Colon (tissue), 2 donors: Measurements from ENCODE around the gene ERFE.
"Not testable (repeated sequence)": the region's sequence is repeated elsewhere in the genome, so short reads cannot be mapped to it uniquely, and the experiment has no call there.

Experiments
- FAIRE-seq: peaks from 2 replicates; lab custom pipeline; 2012; peaks lifted over from hg19 to GRCh38; lab: Jason Lieb, UNC
- donor health status: control.
- donor health status: control.

The ERFE gene

DNA sequence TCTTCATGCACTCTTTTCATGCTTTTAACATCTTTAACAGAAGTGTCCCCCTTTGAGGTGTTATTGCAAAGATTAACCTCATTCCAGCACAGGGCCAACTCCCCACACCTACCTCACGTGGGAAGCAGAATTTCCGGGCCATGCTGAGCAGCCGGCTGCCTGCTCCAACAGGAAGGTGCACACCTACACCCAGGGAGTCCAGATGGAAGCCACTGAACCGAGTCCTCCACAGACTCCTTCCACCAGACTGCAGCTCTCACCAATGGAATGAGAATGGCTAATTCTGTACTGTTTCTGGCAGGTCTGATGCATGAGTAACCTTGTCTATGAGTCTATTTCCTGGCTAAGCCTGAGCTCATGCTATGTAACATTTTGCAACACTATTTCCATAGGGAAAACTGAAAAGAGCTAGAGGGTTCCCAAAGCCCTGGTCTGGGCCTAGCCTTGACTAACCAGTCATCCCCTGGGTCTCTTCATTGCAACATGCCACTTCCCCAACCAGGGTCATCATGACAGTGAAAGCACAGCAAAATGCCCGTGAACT lies 11.0 kb downstream of the ERFE start:
- no peak for FAIRE-seq

DNA sequence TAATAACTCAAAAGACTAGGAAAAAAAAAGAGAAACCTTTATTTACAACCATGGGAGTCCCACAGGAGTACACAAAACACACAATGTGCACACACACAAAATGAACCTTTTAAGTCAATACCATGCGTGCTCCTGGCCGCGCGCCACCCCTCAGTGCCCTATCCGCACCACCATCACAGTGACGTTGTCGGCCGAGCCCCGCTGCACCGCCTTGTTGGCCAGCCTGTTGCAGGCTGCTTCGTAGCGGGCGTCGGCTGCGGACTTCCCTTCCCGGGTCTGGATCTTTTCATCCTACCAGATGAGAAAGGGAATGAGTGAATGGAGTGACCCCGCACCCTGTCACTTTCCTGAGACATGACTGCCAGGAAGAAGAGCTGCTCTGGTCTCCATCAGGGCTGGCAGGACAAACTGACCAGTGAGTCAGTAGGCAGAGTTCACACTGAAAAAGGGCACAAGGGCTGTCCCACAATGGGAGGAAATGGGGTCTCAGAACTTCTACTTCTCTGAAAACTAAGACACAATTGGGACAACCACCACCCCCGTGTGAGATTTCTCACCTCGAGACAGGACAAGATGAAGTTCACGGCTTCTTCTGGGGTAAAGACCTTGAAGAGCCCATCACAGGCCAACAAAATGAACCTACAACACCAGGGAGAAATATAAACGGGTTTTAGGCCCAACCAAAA lies 11.8 kb downstream of the ERFE start:
- FAIRE-seq: no peak

DNA sequence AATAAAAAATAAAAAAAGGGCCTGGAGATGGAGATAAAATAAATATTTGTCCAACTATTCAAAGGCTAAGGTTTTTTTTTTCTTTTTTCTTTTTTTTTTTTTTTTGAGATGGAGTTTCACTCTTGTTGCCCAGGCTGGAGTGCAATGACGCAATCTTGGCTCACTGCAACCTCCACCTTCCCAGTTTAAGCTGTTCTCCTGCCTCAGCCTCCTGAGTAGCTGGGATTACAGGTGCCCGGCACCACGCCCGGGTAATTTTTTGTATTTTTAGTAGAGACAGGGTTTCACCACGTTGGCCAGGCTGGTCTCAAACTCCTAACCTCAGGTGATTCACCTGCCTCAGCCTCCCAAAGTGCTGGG lies 12.3 kb downstream of the ERFE start:
- FAIRE-seq: not testable (repeated sequence)

DNA sequence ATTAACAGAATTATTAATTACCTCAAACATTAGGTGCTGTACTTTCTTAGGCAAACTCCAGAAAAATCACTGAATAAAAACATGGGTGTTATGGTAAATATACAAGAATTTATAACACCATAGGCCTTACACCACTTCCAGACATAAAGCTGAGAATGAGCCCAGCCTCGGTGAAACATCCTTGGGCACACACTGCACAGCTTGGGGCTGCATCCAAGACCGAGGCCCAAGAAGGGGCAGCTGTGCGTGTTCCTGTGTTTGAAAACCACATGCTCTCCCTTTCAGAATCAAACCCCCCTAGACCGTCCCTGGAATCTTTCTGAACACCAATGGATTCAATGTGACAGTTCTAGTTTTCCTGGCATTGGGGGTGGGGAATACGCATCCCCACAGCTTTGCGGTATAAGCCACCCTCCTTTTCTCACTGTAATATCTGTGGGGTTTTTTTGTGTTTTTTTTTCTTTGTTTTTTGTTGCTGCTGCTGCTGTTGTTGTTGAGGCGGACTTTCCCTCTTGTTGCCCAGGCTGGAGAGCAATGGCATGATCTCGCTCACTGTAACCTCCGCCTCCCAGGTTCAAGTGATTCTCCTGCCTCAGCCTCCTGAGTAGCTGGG lies 12.9 kb downstream of the ERFE start:
- FAIRE-seq: no peak

GRCh38 chr2:238172439-238172838 lies 13.7 kb downstream of the ERFE start:
- FAIRE-seq: no peak

- FAIRE-seq: no peak
Observed at GRCh38 chr2:238173692-238174091, 14.9 kb downstream of the ERFE start.

DNA sequence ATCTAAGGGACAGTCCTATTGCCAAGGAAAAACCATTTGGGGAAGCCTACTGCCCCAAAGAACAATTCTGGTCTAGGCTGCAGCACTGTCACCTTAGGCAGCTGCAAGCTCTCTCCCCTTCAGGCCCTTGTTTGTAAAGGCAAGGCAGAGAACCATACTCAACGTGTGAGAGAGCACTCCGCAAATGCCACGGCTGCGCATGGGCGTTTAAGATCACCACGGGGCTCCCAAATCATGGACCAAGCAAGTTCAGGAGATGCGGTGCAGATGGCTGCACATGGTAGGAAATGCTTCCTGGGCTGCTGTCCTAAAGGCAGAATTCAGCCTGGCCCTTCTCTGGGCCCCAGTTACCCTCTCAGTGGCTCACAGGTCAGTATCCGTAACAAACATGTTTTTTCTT lies 15.5 kb downstream of the ERFE start:
- no peak for FAIRE-seq

DNA sequence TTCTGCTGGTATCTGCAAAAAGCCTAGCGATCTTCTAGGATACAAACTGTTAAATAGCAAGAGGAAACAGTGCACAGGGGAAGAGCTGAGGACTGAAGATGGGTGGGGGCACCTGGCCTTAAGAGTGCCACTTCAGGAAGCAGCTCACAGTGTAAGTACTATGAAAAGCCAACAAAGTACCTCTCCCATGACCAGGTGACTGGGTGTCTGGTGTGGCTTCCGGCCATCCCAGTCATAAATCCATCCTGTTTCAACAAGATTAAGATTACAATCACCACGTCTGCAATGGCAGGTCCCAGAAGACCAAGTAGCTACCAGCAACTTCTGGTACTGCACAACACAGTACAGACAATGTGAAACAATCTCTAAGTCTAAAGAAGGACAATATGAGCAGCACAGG lies 15.9 kb downstream of the ERFE start:
- FAIRE-seq: no peak

- FAIRE-seq: no peak
Observed at GRCh38 chr2:238176613-238177012, 17.8 kb downstream of the ERFE start.

DNA sequence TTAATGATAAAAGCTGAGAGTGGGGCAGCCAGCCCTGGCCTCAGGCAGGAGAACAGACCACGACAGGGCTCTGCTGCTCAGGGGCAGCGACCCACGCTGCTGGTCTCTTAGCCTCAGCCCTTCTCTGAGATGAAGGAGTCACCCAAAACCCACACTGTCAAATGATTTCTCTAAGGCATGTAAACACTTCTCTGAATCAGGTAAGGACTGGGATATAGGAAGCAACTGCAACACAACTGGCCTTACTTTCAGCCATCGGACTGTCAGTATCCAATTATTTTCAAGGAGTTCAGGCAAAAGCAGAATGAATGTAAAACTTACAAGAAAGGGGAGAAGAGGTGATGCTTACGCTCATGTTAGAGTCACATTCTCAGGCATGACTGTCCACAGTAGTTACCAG lies 21.8 kb downstream of the ERFE start:
- no peak for FAIRE-seq

DNA sequence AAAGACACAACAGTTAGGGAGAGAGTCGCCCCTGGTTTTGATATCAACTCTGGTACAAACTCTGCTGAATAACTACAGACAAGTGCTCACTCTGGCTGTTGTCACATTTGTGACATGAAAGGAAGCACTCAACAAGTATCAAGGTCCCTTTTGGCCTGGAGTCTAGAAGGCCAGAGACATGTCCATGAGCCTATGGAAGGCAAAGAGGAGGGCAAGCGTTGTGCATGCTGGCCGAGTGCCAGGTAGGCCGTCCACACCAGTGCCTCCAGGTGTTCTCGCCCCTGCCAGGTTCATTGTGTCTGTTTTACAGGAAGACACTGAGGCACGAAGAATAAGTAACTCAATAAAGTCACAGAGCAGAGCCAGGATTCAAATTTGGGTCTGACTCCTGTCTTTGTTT lies 23.6 kb downstream of the ERFE start:
- no peak for FAIRE-seq

GRCh38 chr2:238183821-238184220 lies 25.1 kb downstream of the ERFE start:
- FAIRE-seq: no peak

DNA sequence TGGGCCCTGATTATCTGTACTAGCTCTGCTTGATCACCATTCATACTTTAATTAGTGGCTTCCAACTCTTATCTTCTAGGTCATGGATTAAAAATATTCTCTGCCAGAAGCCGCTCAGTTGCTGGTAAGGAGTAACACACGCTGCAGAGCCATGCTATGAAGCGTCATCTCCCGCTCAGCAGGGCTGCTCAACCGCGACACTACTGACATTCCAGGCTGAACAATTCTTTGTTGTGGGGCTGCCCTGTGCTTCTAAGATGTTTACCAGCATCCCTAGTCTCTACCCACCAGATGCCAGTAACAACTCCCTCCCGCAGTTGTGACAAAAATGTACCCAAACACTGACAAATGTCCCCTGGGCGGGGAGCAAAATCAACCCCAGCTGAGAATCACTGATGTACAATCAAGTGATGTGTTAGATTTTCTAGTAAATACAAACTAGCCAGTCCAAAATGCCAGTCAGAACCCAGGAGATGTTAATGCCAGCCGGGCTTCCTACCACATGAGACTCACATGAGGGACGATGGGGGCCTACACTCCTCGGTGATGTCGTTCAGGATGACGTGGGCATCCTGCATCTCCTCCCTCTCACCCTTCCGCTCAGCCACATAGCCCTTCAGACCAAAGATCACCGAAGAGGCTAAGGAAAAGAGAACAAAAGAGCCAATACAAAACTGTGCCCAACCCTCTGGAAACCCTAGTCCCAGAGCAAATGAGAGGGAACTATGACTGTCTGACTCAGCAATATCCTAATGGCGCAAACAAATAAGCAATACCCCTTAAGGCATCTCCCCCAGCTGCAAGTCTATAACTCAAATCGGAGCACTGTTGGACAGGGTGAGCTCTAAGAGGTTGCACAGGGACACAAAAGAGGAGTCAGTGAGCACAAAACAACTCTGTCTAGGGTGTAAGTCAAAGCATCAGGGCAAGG lies 29.1 kb downstream of the ERFE start:
- no peak for FAIRE-seq

DNA sequence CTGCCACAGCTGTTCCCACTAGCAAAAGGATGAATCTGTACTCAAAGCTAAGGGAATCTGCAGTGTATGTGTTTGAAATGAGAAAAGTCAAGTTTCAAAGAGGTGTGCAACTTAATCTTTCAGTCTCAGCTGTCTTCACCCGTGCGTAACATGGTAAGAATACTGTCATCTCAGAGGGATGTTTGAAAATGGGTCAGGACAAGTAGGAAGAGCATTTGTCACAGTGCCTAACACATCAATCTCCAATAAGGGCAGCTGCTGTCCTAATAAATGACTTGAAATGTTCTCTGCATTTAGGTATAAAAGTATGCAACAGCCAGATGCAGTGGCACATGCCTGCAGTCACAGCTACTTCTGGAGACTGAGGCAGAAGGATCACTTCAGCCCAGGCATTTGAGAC lies 31.7 kb downstream of the ERFE start:
- no peak for FAIRE-seq

DNA sequence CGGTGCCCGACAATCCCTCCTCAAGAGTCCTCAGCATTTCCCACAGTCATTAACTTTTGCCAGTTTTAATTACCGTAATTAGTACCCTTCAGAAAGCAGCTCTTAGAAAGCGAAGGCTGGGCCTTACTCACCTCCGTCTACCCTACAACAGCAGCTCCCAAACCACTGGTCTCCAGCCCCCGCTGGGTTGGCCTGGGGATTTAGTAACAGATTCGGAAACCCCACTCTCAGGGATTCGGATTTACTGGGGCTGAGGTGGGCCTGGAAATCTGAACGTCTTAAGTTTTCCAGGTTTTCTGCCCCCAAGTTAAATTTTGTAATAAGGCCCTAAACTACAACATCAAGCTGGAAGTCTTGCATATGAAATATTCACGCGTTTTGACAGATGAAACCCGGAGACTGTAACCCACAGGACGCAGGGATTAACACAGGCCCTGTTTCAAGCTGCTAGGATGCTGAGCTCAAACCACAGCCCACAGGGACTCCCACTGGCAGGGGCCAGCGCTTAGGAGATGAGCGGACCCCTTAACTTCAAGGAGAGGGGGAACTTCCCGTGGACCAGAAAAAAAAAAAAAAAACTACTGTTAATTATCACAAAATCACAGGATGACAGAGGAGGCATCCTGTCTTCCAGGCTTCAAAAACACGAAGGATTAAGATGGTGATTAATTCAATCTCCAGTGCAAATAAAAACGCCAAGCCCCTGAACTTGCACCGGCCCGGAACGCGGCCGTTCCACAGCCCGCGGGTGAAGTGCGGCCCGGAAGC lies 43.7 kb downstream of the ERFE start:
- FAIRE-seq: no peak

DNA sequence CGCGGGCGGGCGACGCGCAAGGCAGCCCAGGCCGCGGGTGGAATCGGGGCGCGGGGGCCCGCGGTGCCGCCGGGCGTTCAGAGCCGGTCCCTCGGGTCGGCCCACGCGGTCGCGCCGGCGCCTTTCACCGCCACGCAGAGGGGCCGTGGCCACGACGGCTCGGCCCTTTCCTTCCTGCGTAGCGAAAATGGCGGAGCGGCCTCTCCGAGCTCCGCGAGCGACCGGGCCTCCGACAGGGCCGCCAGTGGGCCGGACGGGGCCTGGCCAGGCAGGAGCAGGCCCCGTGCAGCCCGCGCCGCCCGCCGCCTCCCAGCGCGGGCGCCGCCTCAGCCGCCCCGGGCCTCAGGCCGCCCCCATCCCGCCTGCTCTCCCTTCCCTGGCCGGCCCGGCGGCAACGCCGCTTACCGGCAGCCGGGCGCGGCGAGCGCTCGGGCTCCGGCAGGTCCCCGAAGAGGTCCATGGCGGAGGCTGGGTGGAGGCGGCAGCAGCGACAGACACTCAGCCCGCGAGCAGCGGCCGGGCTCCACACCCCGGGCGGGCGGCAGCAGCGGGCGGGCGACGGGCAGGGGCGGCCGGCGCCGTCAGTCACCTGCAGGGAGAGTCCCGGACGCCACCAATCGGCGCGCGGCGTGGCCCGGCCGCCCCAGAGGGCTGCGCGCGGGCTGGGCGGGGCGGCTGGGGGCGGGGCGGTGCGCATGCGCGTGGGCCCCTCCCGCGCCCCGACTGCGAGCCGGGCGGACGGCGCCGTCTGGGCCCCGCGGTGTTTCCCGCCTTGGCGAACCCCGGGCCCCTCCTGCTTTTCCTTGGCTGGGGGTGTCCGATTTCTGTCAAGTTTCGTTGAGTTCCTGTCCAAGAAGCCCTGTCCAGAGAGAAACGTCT lies 44.6 kb downstream of the ERFE start, which contains the start of gene ILKAP:
TSS of gene ILKAP (minus strand) at position 602 of the 879 bp plus-strand sequence. CDS start at position 460, 142 bp downstream.
- no peak for FAIRE-seq

- no peak for FAIRE-seq
Observed at GRCh38 chr2:238203973-238204683, 45.4 kb downstream of the ERFE start.

- FAIRE-seq: no peak
Observed at GRCh38 chr2:238207006-238207405, 48.2 kb downstream of the ERFE start.

- no peak for FAIRE-seq
Observed at GRCh38 chr2:238216651-238217184, 57.9 kb downstream of the ERFE start.
